ENCODE measurements around the gene POU3F4.

GRCh38 chrX:83521905-83522304, 13.8 kb downstream of the POU3F4 start:
- no peak for TF ChIP-seq FOXA1 (IDR thresholded peaks at IDR 0.05)
- TF ChIP-seq ARNT (IDR thresholded peaks at IDR 0.05), result no peak
- TF ChIP-seq BHLHE40 (IDR thresholded peaks at IDR 0.05; ENCODE audit: borderline replicate concordance), result no peak
- no peak for TF ChIP-seq ELF4 (IDR thresholded peaks at IDR 0.05)
- no peak for TF ChIP-seq FOXM1 (IDR thresholded peaks at IDR 0.05; ENCODE audit: borderline replicate concordance)
- no peak for TF ChIP-seq SP1 (IDR thresholded peaks at IDR 0.05)
- no peak for TF ChIP-seq SUZ12 (IDR thresholded peaks at IDR 0.05)
- TF ChIP-seq LEF1 (IDR thresholded peaks at IDR 0.05; ENCODE audit: borderline replicate concordance), result no peak
- no peak for TF ChIP-seq FOXK2 (IDR thresholded peaks at IDR 0.05)
